OCI-LY3 (cell line): ENCODE results near the gene KYNU.
"Not testable (repeated sequence)": the region's sequence is repeated elsewhere in the genome, so short reads cannot be mapped to it uniquely, and the experiment has no call there.

ENCODE experiments used
- H2AFZ ChIP-seq: fragments of 200-600, 300-600 bp; shearing (Covaris generic); 2 replicates; pipeline ENCODE4 v1.6.0; 2014; ENCODE audit warnings: antibody characterized with exemption, low read depth, low read length
- H3K27ac ChIP-seq: fragments of 200-600, 300-600 bp; sonication (generic); 2 replicates; pipeline ENCODE4 v1.5.1; 2014; ENCODE audit warnings: mild to moderate bottlenecking, low read length, moderate library complexity, mixed read lengths
- H3K27me3 ChIP-seq: fragments of 200-600, 300-600 bp; sonication (generic); 2 replicates; pipeline ENCODE4 v1.6.1; 2014; ENCODE audit warnings: low read depth, low read length, mixed read lengths
- H3K36me3 ChIP-seq: fragments of 200-600, 300-600 bp; sonication (generic); replicated peaks from 2 replicates; pipeline ENCODE3; 2014; ENCODE audit warnings: low read depth, low read length, mixed read lengths
- H3K4me1 ChIP-seq: fragments of 300-600, 200-600 bp; sonication (generic); 2 replicates; pipeline ENCODE4 v1.6.1; 2014; ENCODE audit warnings: low read length, mixed read lengths
- H3K4me2 ChIP-seq: fragments of 200-600, 300-600 bp; sonication (generic); 2 replicates; pipeline ENCODE4 v1.6.1; 2014; ENCODE audit warnings: low read length, mixed read lengths
- H3K4me3 ChIP-seq: fragments of 300-600, 200-600 bp; sonication (generic); 2 replicates; pipeline ENCODE4 v1.5.1; 2014; ENCODE audit warnings: antibody characterized with exemption, mild to moderate bottlenecking, low read length, moderate library complexity
- H3K79me2 ChIP-seq: fragments of 300-600, 200-600 bp; shearing (Covaris generic); 2 replicates; pipeline ENCODE4 v1.6.1; 2014; ENCODE audit warnings: mild to moderate bottlenecking, low read length, mixed read lengths
- H3K9ac ChIP-seq: fragments of 300-600, 200-600 bp; shearing (Covaris generic); 2 replicates; pipeline ENCODE4 v1.6.0; 2014; ENCODE audit warnings: mild to moderate bottlenecking, low read length, moderate library complexity
- H3K9me3 ChIP-seq: fragments of 200-600, 300-600 bp; shearing (Covaris generic); 2 replicates; pipeline ENCODE4 v1.6.1; 2014; ENCODE audit warnings: low read length, mixed read lengths; ENCODE audit not compliant: insufficient read depth
- H4K20me1 ChIP-seq: fragments of 200-600, 300-600 bp; sonication (generic); 2 replicates; pipeline ENCODE4 v1.6.1; 2016; ENCODE audit warnings: low read length, mixed read lengths; ENCODE audit not compliant: insufficient read depth
- EZH2phosphoT487 ChIP-seq: fragments of 200-600 bp; shearing (Covaris generic); IDR thresholded peaks from 2 replicates; pipeline ENCODE4 v1.6.1; 2018; ENCODE audit warnings: antibody characterized with exemption, mixed run types, low read depth
- TF ChIP-seq, protein P1 (sequence below): fragments of 200-600, 300-600 bp; sonication (generic); IDR thresholded peaks from 2 replicates; pipeline ENCODE4 v1.5.1; 2014; ENCODE audit warnings: antibody characterized with exemption, low read length, low read depth

The KYNU gene

DNA sequence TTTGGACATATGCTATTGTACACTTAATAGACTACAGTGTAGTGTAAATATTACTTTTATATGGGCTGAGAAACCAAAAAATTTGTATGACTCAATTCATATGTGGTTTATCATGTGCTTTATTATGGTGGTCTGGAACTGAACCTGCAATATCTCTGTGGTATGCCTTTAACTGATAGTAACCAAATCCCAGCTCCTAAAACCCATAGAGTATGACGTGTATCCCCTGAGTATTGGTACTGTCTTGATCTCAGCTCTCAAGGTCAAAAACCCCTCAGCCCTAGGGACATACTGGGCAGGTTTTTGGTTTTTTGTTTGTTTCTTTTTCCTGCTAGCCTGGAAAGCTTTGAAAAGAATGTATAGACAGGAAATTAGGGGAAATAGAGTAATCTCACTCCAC lies 209.6 kb downstream of the KYNU start:
- no peaks in the 10 kb centered on the region for H4K20me1 ChIP-seq
- no peak overlapping the region for H3K4me3 ChIP-seq
- no peak overlapping the region for H2AFZ ChIP-seq
- H3K4me1 ChIP-seq, result peaks cover 16% of the 10 kb centered on the region
- no peak overlapping the region for H3K9ac ChIP-seq
- no peak overlapping the region for H3K27ac ChIP-seq
- TF ChIP-seq, protein P1, sequence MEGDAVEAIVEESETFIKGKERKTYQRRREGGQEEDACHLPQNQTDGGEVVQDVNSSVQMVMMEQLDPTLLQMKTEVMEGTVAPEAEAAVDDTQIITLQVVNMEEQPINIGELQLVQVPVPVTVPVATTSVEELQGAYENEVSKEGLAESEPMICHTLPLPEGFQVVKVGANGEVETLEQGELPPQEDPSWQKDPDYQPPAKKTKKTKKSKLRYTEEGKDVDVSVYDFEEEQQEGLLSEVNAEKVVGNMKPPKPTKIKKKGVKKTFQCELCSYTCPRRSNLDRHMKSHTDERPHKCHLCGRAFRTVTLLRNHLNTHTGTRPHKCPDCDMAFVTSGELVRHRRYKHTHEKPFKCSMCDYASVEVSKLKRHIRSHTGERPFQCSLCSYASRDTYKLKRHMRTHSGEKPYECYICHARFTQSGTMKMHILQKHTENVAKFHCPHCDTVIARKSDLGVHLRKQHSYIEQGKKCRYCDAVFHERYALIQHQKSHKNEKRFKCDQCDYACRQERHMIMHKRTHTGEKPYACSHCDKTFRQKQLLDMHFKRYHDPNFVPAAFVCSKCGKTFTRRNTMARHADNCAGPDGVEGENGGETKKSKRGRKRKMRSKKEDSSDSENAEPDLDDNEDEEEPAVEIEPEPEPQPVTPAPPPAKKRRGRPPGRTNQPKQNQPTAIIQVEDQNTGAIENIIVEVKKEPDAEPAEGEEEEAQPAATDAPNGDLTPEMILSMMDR, result no peak
- no peak for TF ChIP-seq EZH2phosphoT487
- H3K9me3 ChIP-seq, result no peaks in the 10 kb centered on the region
- no peak overlapping the region for H3K4me2 ChIP-seq
- H3K79me2 ChIP-seq, result no peaks in the 10 kb centered on the region
- no peaks in the 10 kb centered on the region for H3K27me3 ChIP-seq
- no peaks in the 10 kb centered on the region for H3K36me3 ChIP-seq

DNA sequence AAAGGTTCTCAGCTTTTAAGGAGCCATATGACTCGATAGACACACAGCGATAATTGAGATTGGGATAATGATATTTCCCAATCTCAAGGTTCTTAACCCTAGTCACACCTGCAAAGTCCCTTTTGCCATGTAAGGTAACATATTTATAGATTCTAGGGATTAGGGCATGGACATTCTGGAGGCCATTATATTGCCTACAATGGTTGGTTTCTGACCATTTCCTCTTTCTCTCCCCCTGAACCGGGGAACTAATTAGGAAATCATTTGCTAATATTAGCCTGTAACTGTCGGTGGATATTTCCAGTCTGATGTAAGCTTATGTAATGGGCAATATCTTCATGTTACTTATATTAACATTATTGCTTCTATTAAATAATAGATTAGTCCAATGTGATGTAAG lies 210.9 kb downstream of the KYNU start:
- Histone ChIP-seq H3K4me1 (peaks cover 16% of the 10 kb centered on the region), H3K9ac (no peak overlapping the region), H3K79me2 (no peaks in the 10 kb centered on the region), H4K20me1 (no peaks in the 10 kb centered on the region), H3K27me3 (no peaks in the 10 kb centered on the region), H3K36me3 (no peaks in the 10 kb centered on the region), H3K9me3 (no peaks in the 10 kb centered on the region), H2AFZ (no peak overlapping the region), H3K27ac (no peak overlapping the region), H3K4me3 (no peak overlapping the region), H3K4me2 (no peak overlapping the region)
- no peak for TF ChIP-seq EZH2phosphoT487
- TF ChIP-seq, protein P1, result no peak

DNA sequence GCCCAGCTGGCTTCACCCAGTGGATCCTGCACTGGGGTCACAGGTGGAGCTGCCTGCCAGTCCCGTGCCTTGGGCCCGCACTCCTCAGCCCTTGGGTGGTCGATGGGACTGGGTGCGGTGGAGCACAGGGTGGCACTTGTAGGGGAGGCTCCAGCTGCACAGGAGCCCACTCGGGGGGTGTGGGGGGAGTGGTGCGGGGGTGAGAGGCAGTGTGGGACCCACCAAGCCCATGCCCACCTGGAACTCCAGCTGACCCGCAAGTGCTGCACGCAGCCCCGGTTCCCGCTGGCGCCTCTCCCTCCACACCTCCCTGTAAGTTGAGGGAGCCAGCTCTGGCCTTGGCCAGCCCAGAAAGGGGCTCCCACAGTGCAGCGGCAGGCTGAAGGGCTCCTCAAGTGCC lies 212.1 kb downstream of the KYNU start:
- peaks cover 15% of the 10 kb centered on the region for H3K4me1 ChIP-seq
- not testable (repeated sequence) for H3K4me2 ChIP-seq, H3K27me3 ChIP-seq, H3K36me3 ChIP-seq, H3K4me3 ChIP-seq, H2AFZ ChIP-seq, H3K79me2 ChIP-seq, H3K27ac ChIP-seq, H3K9me3 ChIP-seq, H3K9ac ChIP-seq, H4K20me1 ChIP-seq
